Endothelial cell of umbilical vein (primary cell): ENCODE data around the gene HECTD3. TPM values are rescaled to one million over a fixed set of nuclear protein-coding genes. Genes with fewer than 3 reads are reported as not detected.

ENCODE experiments used
- BruUV-seq: library from RNA; stranded (reverse); fragments of 400-500 nt; replicated peaks from 2 replicates; lab custom pipeline; 2021; lab: Mats Ljungman, UMichigan
- CTCF ChIA-PET: fragments of 300-600, 350-600 bp; sonication (Branson Sonifier 250); formaldehyde crosslinking; loops from one replicate; lab custom pipeline; 2021; ENCODE audit warnings: antibody characterized with exemption, inconsistent platforms; lab: Charles Lee
- POLR2A ChIA-PET: fragments of 300-600, 350-600 bp; sonication (Branson Sonifier 250); formaldehyde crosslinking; loops from one replicate; lab custom pipeline; 2021; ENCODE audit warnings: antibody characterized with exemption, inconsistent platforms; lab: Charles Lee
- DNase-seq: peaks from one replicate; pipeline ENCODE4 v3.0.0-alpha.2; 2011; ENCODE audit warnings: low read depth, low spot score
- FAIRE-seq: peaks from 2 replicates; lab custom pipeline; 2011; peaks lifted over from hg19 to GRCh38; lab: Jason Lieb, UNC
- H2AFZ ChIP-seq: 2 replicates; pipeline ENCODE4 v1.6.0; 2012; ENCODE audit warnings: low read depth, low read length, control low read depth, inconsistent platforms
- H3K27ac ChIP-seq: 2 replicates; pipeline ENCODE4 v1.5.1; 2011; ENCODE audit warnings: low read depth, mild to moderate bottlenecking, control low read depth, low read length, moderate library complexity; ENCODE audit not compliant: insufficient read depth
- H3K27me3 ChIP-seq, 2 experiments: 2 replicates each; pipeline versions ENCODE4 v1.6.0 to v1.6.1; 2011; ENCODE audit warnings: low read length in 2 of 2, mixed read lengths in 1 of 2; ENCODE audit not compliant: control insufficient read depth in 2 of 2, insufficient read depth in 2 of 2
- H3K36me3 ChIP-seq, 2 experiments: 2 replicates in 1 of 2; 3 replicates in 1 of 2; pipeline ENCODE4 v1.5.1; 2011; ENCODE audit warnings: low read length in 2 of 2, mild to moderate bottlenecking in 1 of 2, moderate library complexity in 1 of 2; ENCODE audit not compliant: control insufficient read depth in 2 of 2, insufficient read depth in 2 of 2; ENCODE audit errors: extremely low read depth in 1 of 2
- H3K4me1 ChIP-seq: 3 replicates; pipeline ENCODE4 v1.5.1; 2011; ENCODE audit warnings: mild to moderate bottlenecking, low read length; ENCODE audit not compliant: control insufficient read depth, insufficient read depth; ENCODE audit errors: extremely low read depth
- H3K4me2 ChIP-seq: 2 replicates; pipeline ENCODE4 v1.6.1; 2011; ENCODE audit warnings: low read length, control low read depth, mixed read lengths; ENCODE audit not compliant: insufficient read depth
- H3K4me3 ChIP-seq, 3 experiments: fragments of 200-600 bp in 1 of 3; sonication (generic), shearing (Covaris generic) in 1 of 3; replicated peaks in 1 of 3; 2 replicates each; pipeline ENCODE4 v1.5.1; 2011 to 2016; ENCODE audit warnings: control low read depth in 3 of 3, low read length in 3 of 3, mild to moderate bottlenecking in 2 of 3, inconsistent platforms in 1 of 3, low read depth in 1 of 3, moderate library complexity in 1 of 3; ENCODE audit not compliant: insufficient read depth in 1 of 3
- H3K79me2 ChIP-seq: 2 replicates; pipeline ENCODE4 v1.6.0; 2012; ENCODE audit warnings: low read length, inconsistent platforms; ENCODE audit not compliant: control insufficient read depth, insufficient read depth
- H3K9ac ChIP-seq: replicated peaks from 2 replicates; pipeline ENCODE3; 2011; ENCODE audit warnings: low read length, control low read depth; ENCODE audit not compliant: insufficient read depth; ENCODE audit errors: extremely low read depth
- H3K9me1 ChIP-seq: replicated peaks from 3 replicates; pipeline ENCODE4 v1.6.0; 2011; ENCODE audit warnings: mild to moderate bottlenecking, low read length; ENCODE audit not compliant: control insufficient read depth, insufficient read depth; ENCODE audit errors: extremely low read depth
- H3K9me3 ChIP-seq: replicated peaks from 2 replicates; pipeline ENCODE4 v1.5.1; 2012; ENCODE audit warnings: low read length, inconsistent platforms; ENCODE audit not compliant: control insufficient read depth, insufficient read depth
- H4K20me1 ChIP-seq: replicated peaks from 2 replicates; pipeline ENCODE3; 2011; ENCODE audit warnings: mild to moderate bottlenecking, low read length; ENCODE audit not compliant: control insufficient read depth, insufficient read depth; ENCODE audit errors: extremely low read depth
- CTCF ChIP-seq, 2 donors: IDR thresholded peaks; 1 replicate in 1 of 2; 2 replicates in 1 of 2; pipeline ENCODE4 v1.5.1; 2011; ENCODE audit warnings: low read length in 2 of 2, mild to moderate bottlenecking in 2 of 2, moderate library complexity in 2 of 2, control low read depth in 1 of 2, inconsistent platforms in 1 of 2, low read depth in 1 of 2; ENCODE audit not compliant: insufficient read depth in 1 of 2; ENCODE audit errors: extremely low read depth in 1 of 2
- GATA2 ChIP-seq: IDR thresholded peaks from 2 replicates; pipeline ENCODE4 v1.7.0; 2011; ENCODE audit warnings: low read depth, mild to moderate bottlenecking, moderate library complexity, mixed read lengths, low read length; ENCODE audit not compliant: insufficient read length, insufficient read depth
- MAX ChIP-seq: IDR thresholded peaks from 2 replicates; pipeline ENCODE4 v1.6.1; 2011; ENCODE audit not compliant: insufficient read depth, insufficient read length
- MYC ChIP-seq: IDR thresholded peaks from one replicate; pipeline ENCODE4 v1.6.1; 2011; ENCODE audit warnings: mild to moderate bottlenecking, low read depth, low read length
- POLR2AphosphoS5 ChIP-seq: IDR thresholded peaks from 2 replicates; pipeline ENCODE4 v1.6.1; 2012; ENCODE audit warnings: low read depth, mild to moderate bottlenecking, control low read depth, low read length, moderate library complexity; ENCODE audit not compliant: insufficient read depth
- dilution Hi-C: fragments of 300-500 bp; cut with MboI; formaldehyde crosslinking; loops from one replicate; pipeline ENCODE4 v1.15.0; 2019; ENCODE audit warnings: low sequenced_read_pairs; ENCODE audit not compliant: extremely low pct_ligation_motif_present
- intact Hi-C: fragments of 100-400 bp; cut with micrococcal nuclease; formaldehyde crosslinking; loops from one replicate; pipeline ENCODE4 v1.10.0; 2022
- polyA plus RNA-seq, 4 experiments: library from polyadenylated mRNA; depleted of rRNA in 3 of 4; stranded (reverse) in 3 of 4; unstranded in 1 of 4; fragments of >200 nt; gene quantifications; 2 replicates each; pipeline versions ENCODE4 v1.2.1 to v1.2.3, GENCODE V29; 2011 to 2012; ENCODE audit warnings: missing spikeins in 1 of 4
- total RNA-seq: library from RNA; stranded (reverse); gene quantifications from 2 replicates; pipeline ENCODE4 v1.2.3, GENCODE V29; 2021

HECTD3 gene
- total and polyA plus RNA-seq, 2 donors (not counting 3 experiments of a cell fraction or from before 2014, with no cell fraction given) = 80.0 to 114 TPM

DNA sequence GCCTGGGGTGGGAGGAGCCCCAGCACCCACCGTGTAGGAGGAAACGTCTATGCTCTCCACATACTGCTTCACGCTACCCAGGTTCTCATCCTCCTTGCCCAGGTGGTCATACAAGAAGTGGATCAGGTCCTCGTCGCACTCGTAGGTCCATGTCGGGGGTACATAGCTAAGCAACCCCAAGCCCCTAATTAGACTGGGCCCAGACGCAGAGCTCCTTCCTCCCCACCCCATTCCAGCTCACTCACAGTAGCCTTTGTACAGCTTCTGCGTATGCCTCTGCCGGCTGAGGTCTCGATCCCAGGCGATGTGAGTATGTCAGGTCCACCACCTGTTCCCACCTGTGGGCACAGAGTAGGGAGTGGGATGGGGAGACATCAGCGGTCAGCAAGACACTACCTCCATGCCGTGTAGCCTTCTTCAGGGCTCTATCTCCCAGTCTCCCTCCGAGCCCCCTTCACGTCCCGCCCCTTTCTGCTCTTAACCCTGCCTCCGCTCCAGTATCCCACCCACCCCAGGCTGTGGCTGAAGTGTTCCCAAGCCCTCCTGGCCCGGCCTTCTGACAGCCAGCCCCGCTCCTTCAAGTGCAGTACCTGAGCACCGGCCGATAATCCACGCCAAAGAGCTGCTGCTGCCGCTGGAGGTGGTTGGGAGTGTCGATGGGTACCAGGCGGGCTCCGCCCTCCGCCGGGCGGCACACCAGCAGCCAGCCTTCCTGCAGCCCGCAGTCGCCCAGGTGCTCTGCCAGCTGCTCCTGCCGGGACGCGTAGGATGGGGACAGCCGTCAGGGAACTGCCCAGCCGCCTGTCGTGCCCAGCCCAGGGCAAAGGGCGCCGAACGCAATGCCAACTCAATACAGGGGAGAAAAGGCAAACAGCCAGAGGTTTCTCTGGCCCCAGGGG, 919 bp downstream of the HECTD3 start:
- no peaks in the 10 kb centered on the region for H3K9me1 ChIP-seq
- H3K36me3 ChIP-seq = peaks cover 17 to 40% of the 10 kb centered on the region in 2 experiments
- peak overlapping the region; percentile 65 for H3K4me2 ChIP-seq
- TF ChIP-seq GATA2 (no peak), MYC (no peak), CTCF (IDR thresholded peaks at IDR 0.05; ENCODE audit: extremely low read depth in 1 of 2, insufficient read depth in 1 of 2, low read depth in 1 of 2, low read length in 2 of 2) (no peak), POLR2AphosphoS5 (no peak), MAX (no peak)
- H2AFZ ChIP-seq = peak overlapping the region; percentile 80
- BruUV-seq = no TSS peak
- H3K9ac ChIP-seq = peak overlapping the region; percentile 63
- no peak overlapping the region for H3K27ac ChIP-seq
- ChIA-PET CTCF (interaction anchor here (0.5 to 12.8 kb wide), 21 partner anchors 10 to 522 kb away, joined by 3 to 556 read pairs (median 5); partner anchors contain the start of genes EIF2B3, MUTYH, PLK3 and TESK2), POLR2A (interaction anchor here (0.8 to 3.0 kb wide), 8 partner anchors 174 to 575 kb away, joined by 3 to 24 read pairs (median 7); partner anchors contain the start of genes BTBD19, PLK3, PRDX1 and RPS8)
- dilution Hi-C loops = no loop called here
- intact Hi-C loops = loop anchor here (5.0 to 10.0 kb wide), 2 partner anchors 195 to 278 kb away; partner anchors contain the start of genes RNU5D-1 and ZSWIM5
- H3K9me3 ChIP-seq = no peaks in the 10 kb centered on the region
- no peaks in the 10 kb centered on the region for H3K27me3 ChIP-seq
- DNase-seq = peak; percentile 24
- peaks cover 28% of the 10 kb centered on the region for H3K4me1 ChIP-seq
- H3K4me3 ChIP-seq = peak overlapping the region; percentile 38 to 79 (median 66)
- H4K20me1 ChIP-seq = no peaks in the 10 kb centered on the region
- peaks cover 22% of the 10 kb centered on the region for H3K79me2 ChIP-seq
- peak; percentile 68 for FAIRE-seq
